ENCODE measurements around the gene ANTXR1. TPM values are rescaled to one million over a fixed set of nuclear protein-coding genes. Genes with fewer than 3 reads are reported as not detected.
A peak's percentile ranks its signal among the peaks of the same experiment; 100 is the strongest.

ANTXR1 gene
- total and polyA plus RNA-seq, 4 experiments from 2014 or later: 0.58 TPM; not detected in 3

GRCh38 chr2:69013840-69014821 is 1.2 kb downstream of the ANTXR1 start:
- Histone ChIP-seq H3K4me3 (ENCODE audit: low read length in 2 of 2) (peak overlapping the region in 1 of 2 donors; percentile 54), H3K9me3 (ENCODE audit: control insufficient read depth in 1 of 2, low read length in 2 of 2) (no peaks in the 10 kb centered on the region), H3K27me3 (ENCODE audit: insufficient read depth, low read length) (peaks cover 32% of the 10 kb centered on the region), H3K36me3 (ENCODE audit: insufficient read depth, low read length) (no peaks in the 10 kb centered on the region), H3K27ac (ENCODE audit: low read depth, low read length) (no peak overlapping the region), H3K4me1 (ENCODE audit: insufficient read depth, low read length) (peaks cover 11% of the 10 kb centered on the region)
- peak in 1 of 5 donors; percentile 16 for DNase-seq
- Mint-ChIP-seq H3K4me1 (peaks cover 11 to 17% (median 16%) of the 10 kb centered on the region in 4 donors), H3K4me3 (peak overlapping the region; percentile 24 to 92 (median 78)), H3K27me3 (peaks cover 38 to 46% of the 10 kb centered on the region in 2 donors), H3K9me3 (no peaks in the 10 kb centered on the region), H3K27ac (no peak overlapping the region), H3K36me3 (no peaks in the 10 kb centered on the region)
- POLR2A ChIA-PET (ENCODE audit: partially characterized antibody): no interaction called here
- intact Hi-C loops (cut with micrococcal nuclease): loop anchor here (1.0 to 2.0 kb wide), 2 partner anchors 293 to 551 kb away; no protein-coding TSS in a partner anchor
- CTCF ChIA-PET (ENCODE audit: partially characterized antibody): interaction anchor here (0.6 to 1.4 kb wide), 2 partner anchors 12 to 17 kb away, joined by 3 to 4 read pairs; no protein-coding TSS in a partner anchor

- Histone ChIP-seq H3K9me3 (ENCODE audit: control insufficient read depth in 1 of 2, low read length in 2 of 2) (no peaks in the 10 kb centered on the region), H3K27me3 (ENCODE audit: insufficient read depth, low read length) (peaks cover 30% of the 10 kb centered on the region), H3K27ac (ENCODE audit: low read depth, low read length) (no peak overlapping the region), H3K36me3 (ENCODE audit: insufficient read depth, low read length) (no peaks in the 10 kb centered on the region), H3K4me1 (ENCODE audit: insufficient read depth, low read length) (peaks cover 11% of the 10 kb centered on the region), H3K4me3 (ENCODE audit: low read length in 2 of 2) (no peak overlapping the region)
- no peak for DNase-seq
- Mint-ChIP-seq H3K9me3 (no peaks in the 10 kb centered on the region), H3K4me3 (no peak overlapping the region), H3K4me1 (peaks cover 11 to 17% (median 16%) of the 10 kb centered on the region in 4 donors), H3K36me3 (no peaks in the 10 kb centered on the region), H3K27ac (no peak overlapping the region), H3K27me3 (peaks cover 44 to 45% of the 10 kb centered on the region in 2 donors)
- ChIA-PET POLR2A (ENCODE audit: partially characterized antibody) (no interaction called here), CTCF (ENCODE audit: partially characterized antibody) (no interaction called here)
- intact Hi-C loops (cut with micrococcal nuclease): no loop called here
Observed at GRCh38 chr2:69017080-69017479, 4.1 kb downstream of the ANTXR1 start.

GRCh38 chr2:69017835-69018234 is 4.9 kb downstream of the ANTXR1 start:
- Histone ChIP-seq H3K27ac (ENCODE audit: low read depth, low read length) (no peak overlapping the region), H3K27me3 (ENCODE audit: insufficient read depth, low read length) (peaks cover 25% of the 10 kb centered on the region), H3K4me3 (ENCODE audit: low read length in 2 of 2) (no peak overlapping the region), H3K9me3 (ENCODE audit: control insufficient read depth in 1 of 2, low read length in 2 of 2) (no peaks in the 10 kb centered on the region), H3K36me3 (ENCODE audit: insufficient read depth, low read length) (no peaks in the 10 kb centered on the region), H3K4me1 (ENCODE audit: insufficient read depth, low read length) (peaks cover 8% of the 10 kb centered on the region)
- H3K9me3 Mint-ChIP-seq: no peaks in the 10 kb centered on the region
- CTCF ChIA-PET (ENCODE audit: partially characterized antibody): no interaction called here
- no peak for DNase-seq
- peaks cover 39 to 41% of the 10 kb centered on the region in 2 donors for H3K27me3 Mint-ChIP-seq
- no peaks in the 10 kb centered on the region for H3K36me3 Mint-ChIP-seq
- intact Hi-C loops (cut with micrococcal nuclease): no loop called here
- POLR2A ChIA-PET (ENCODE audit: partially characterized antibody): no interaction called here
- peaks cover 7 to 12% (median 11%) of the 10 kb centered on the region in 4 donors for H3K4me1 Mint-ChIP-seq
- no peak overlapping the region for H3K27ac Mint-ChIP-seq
- H3K4me3 Mint-ChIP-seq: no peak overlapping the region

GRCh38 chr2:69018678-69019095 is 5.7 kb downstream of the ANTXR1 start:
- no peak overlapping the region for H3K4me3 Mint-ChIP-seq
- H3K4me1 Mint-ChIP-seq: peaks cover 6 to 8% (median 8%) of the 10 kb centered on the region in 4 donors
- H3K27ac Mint-ChIP-seq: no peak overlapping the region
- Histone ChIP-seq H3K27ac (ENCODE audit: low read depth, low read length) (no peak overlapping the region), H3K9me3 (ENCODE audit: control insufficient read depth in 1 of 2, low read length in 2 of 2) (no peaks in the 10 kb centered on the region), H3K27me3 (ENCODE audit: insufficient read depth, low read length) (peaks cover 18% of the 10 kb centered on the region), H3K36me3 (ENCODE audit: insufficient read depth, low read length) (no peaks in the 10 kb centered on the region), H3K4me1 (ENCODE audit: insufficient read depth, low read length) (peaks cover 6% of the 10 kb centered on the region), H3K4me3 (ENCODE audit: low read length in 2 of 2) (no peak overlapping the region)
- H3K27me3 Mint-ChIP-seq: peaks cover 39 to 41% of the 10 kb centered on the region in 2 donors
- ChIA-PET POLR2A (ENCODE audit: partially characterized antibody) (no interaction called here), CTCF (ENCODE audit: partially characterized antibody) (no interaction called here)
- no peaks in the 10 kb centered on the region for H3K9me3 Mint-ChIP-seq
- DNase-seq: no peak
- H3K36me3 Mint-ChIP-seq: no peaks in the 10 kb centered on the region
- intact Hi-C loops (cut with micrococcal nuclease): no loop called here

- peaks cover 6% of the 10 kb centered on the region for H3K27me3 ChIP-seq (ENCODE audit: insufficient read depth, low read length)
- H3K4me3 ChIP-seq (ENCODE audit: low read length in 2 of 2): no peak overlapping the region
- no peak for DNase-seq
- no peak overlapping the region for H3K27ac Mint-ChIP-seq
- H3K9me3 Mint-ChIP-seq: no peaks in the 10 kb centered on the region
- H3K4me1 ChIP-seq (ENCODE audit: insufficient read depth, low read length): no peaks in the 10 kb centered on the region
- intact Hi-C loops (cut with micrococcal nuclease): no loop called here
- no peaks in the 10 kb centered on the region for H3K36me3 Mint-ChIP-seq
- ChIA-PET CTCF (ENCODE audit: partially characterized antibody) (no interaction called here), POLR2A (ENCODE audit: partially characterized antibody) (no interaction called here)
- no peaks in the 10 kb centered on the region for H3K4me1 Mint-ChIP-seq
- no peaks in the 10 kb centered on the region for H3K36me3 ChIP-seq (ENCODE audit: insufficient read depth, low read length)
- no peak overlapping the region for H3K4me3 Mint-ChIP-seq
- no peaks in the 10 kb centered on the region for H3K9me3 ChIP-seq (ENCODE audit: control insufficient read depth in 1 of 2, low read length in 2 of 2)
- H3K27me3 Mint-ChIP-seq: peaks cover 29 to 31% of the 10 kb centered on the region in 2 donors
- H3K27ac ChIP-seq (ENCODE audit: low read depth, low read length): no peak overlapping the region
Observed at GRCh38 chr2:69020496-69021426, 7.8 kb downstream of the ANTXR1 start.

GRCh38 chr2:69021727-69022126 is 8.7 kb downstream of the ANTXR1 start:
- no peak overlapping the region for H3K27ac Mint-ChIP-seq
- no peaks in the 10 kb centered on the region for H3K36me3 ChIP-seq (ENCODE audit: insufficient read depth, low read length)
- intact Hi-C loops (cut with micrococcal nuclease): no loop called here
- no peak overlapping the region for H3K4me3 Mint-ChIP-seq
- no peak overlapping the region for H3K27ac ChIP-seq (ENCODE audit: low read depth, low read length)
- H3K9me3 Mint-ChIP-seq: peaks cover 0 to under 1% (median 0%) of the 10 kb centered on the region in 8 donors
- peaks cover 30 to 35% of the 10 kb centered on the region in 2 donors for H3K27me3 Mint-ChIP-seq
- no peaks in the 10 kb centered on the region for H3K9me3 ChIP-seq (ENCODE audit: control insufficient read depth in 1 of 2, low read length in 2 of 2)
- no peak overlapping the region for H3K4me3 ChIP-seq (ENCODE audit: low read length in 2 of 2)
- H3K4me1 Mint-ChIP-seq: no peaks in the 10 kb centered on the region
- ChIA-PET POLR2A (ENCODE audit: partially characterized antibody) (no interaction called here), CTCF (ENCODE audit: partially characterized antibody) (no interaction called here)
- no peaks in the 10 kb centered on the region for H3K27me3 ChIP-seq (ENCODE audit: insufficient read depth, low read length)
- H3K36me3 Mint-ChIP-seq: no peaks in the 10 kb centered on the region
- DNase-seq: no peak
- H3K4me1 ChIP-seq (ENCODE audit: insufficient read depth, low read length): no peaks in the 10 kb centered on the region

- no peaks in the 10 kb centered on the region for H3K4me1 ChIP-seq (ENCODE audit: insufficient read depth, low read length)
- Mint-ChIP-seq H3K36me3 (no peaks in the 10 kb centered on the region), H3K27me3 (peaks cover 32 to 36% of the 10 kb centered on the region in 2 donors), H3K4me3 (no peak overlapping the region), H3K27ac (no peak overlapping the region), H3K4me1 (no peaks in the 10 kb centered on the region), H3K9me3 (peaks cover 0 to 6% (median 2%) of the 10 kb centered on the region in 8 donors)
- no peak overlapping the region for H3K4me3 ChIP-seq (ENCODE audit: low read length in 2 of 2)
- POLR2A ChIA-PET (ENCODE audit: partially characterized antibody): no interaction called here
- no peaks in the 10 kb centered on the region for H3K27me3 ChIP-seq (ENCODE audit: insufficient read depth, low read length)
- intact Hi-C loops (cut with micrococcal nuclease): no loop called here
- H3K27ac ChIP-seq (ENCODE audit: low read depth, low read length): no peak overlapping the region
- no peaks in the 10 kb centered on the region for H3K9me3 ChIP-seq (ENCODE audit: control insufficient read depth in 1 of 2, low read length in 2 of 2)
- DNase-seq: no peak
- no peaks in the 10 kb centered on the region for H3K36me3 ChIP-seq (ENCODE audit: insufficient read depth, low read length)
- CTCF ChIA-PET (ENCODE audit: partially characterized antibody): interaction anchor here (1.4 kb wide), 1 partner anchor 10 kb away, joined by 7 read pairs; the partner anchor contains the start of gene ANTXR1
Observed at GRCh38 chr2:69022548-69022947, 9.6 kb downstream of the ANTXR1 start.
